ENCODE data around the gene ESM1. TPM values are rescaled to one million over a fixed set of nuclear protein-coding genes. Genes with fewer than 3 reads are reported as not detected.

Gene ESM1
- total and polyA plus RNA-seq, 2 donors (not counting 3 experiments of a cell fraction or from before 2014, with no cell fraction given): 214 to 577 TPM

GRCh38 chr5:54969242-54969641 lies 16.2 kb downstream of the ESM1 start:
- ChIA-PET POLR2A (no interaction called here), CTCF (interaction anchor here (1.2 to 6.1 kb wide), 5 partner anchors 9 to 177 kb away, joined by 4 to 39 read pairs (median 20); no protein-coding TSS in a partner anchor)
- Histone ChIP-seq H3K4me2 (ENCODE audit: insufficient read depth, low read length) (no peak overlapping the region), H3K4me1 (ENCODE audit: control insufficient read depth, extremely low read depth, insufficient read depth, low read length) (peaks cover 27% of the 10 kb centered on the region), H3K9me3 (replicated peaks; ENCODE audit: control insufficient read depth, insufficient read depth, low read length) (no peaks in the 10 kb centered on the region), H3K79me2 (ENCODE audit: control insufficient read depth, insufficient read depth, low read length) (no peaks in the 10 kb centered on the region), H3K4me3 (replicated peaks in 1 of 3; ENCODE audit: insufficient read depth in 1 of 3, low read depth in 1 of 3, low read length in 3 of 3) (no peak overlapping the region), H3K27me3 (ENCODE audit: control insufficient read depth in 2 of 2, insufficient read depth in 2 of 2, low read length in 2 of 2) (no peaks in the 10 kb centered on the region), H3K27ac (ENCODE audit: insufficient read depth, low read depth, low read length) (no peak overlapping the region), H2AFZ (ENCODE audit: low read depth, low read length) (no peak overlapping the region), H3K9ac (replicated peaks; ENCODE audit: extremely low read depth, insufficient read depth, low read length) (no peak overlapping the region), H4K20me1 (replicated peaks; ENCODE audit: control insufficient read depth, extremely low read depth, insufficient read depth, low read length) (no peaks in the 10 kb centered on the region), H3K9me1 (replicated peaks; ENCODE audit: control insufficient read depth, extremely low read depth, insufficient read depth, low read length) (no peaks in the 10 kb centered on the region), H3K36me3 (ENCODE audit: control insufficient read depth in 2 of 2, extremely low read depth in 1 of 2, insufficient read depth in 2 of 2, low read length in 2 of 2) (no peaks in the 10 kb centered on the region)
- no TSS peak for BruUV-seq (replicated peaks)
- intact Hi-C loops (cut with micrococcal nuclease) (no loop called here), dilution Hi-C loops (cut with MboI; ENCODE audit: extremely low pct_ligation_motif_present, low sequenced_read_pairs) (no loop called here)
- FAIRE-seq: no peak
- no peak for TF ChIP-seq POLR2AphosphoS5 (IDR thresholded peaks at IDR 0.05; ENCODE audit: insufficient read depth, low read depth, low read length)
- no peak for TF ChIP-seq EZH2 (IDR thresholded peaks at IDR 0.05; ENCODE audit: borderline replicate concordance, low read depth, low read length, severe bottlenecking)
- no peak for TF ChIP-seq FOS (IDR thresholded peaks at IDR 0.05; ENCODE audit: borderline replicate concordance, insufficient read depth, low read length)
- TF ChIP-seq JUN (IDR thresholded peaks at IDR 0.05; ENCODE audit: borderline replicate concordance, insufficient read depth, insufficient read length, low read depth): no peak
- no peak for TF ChIP-seq CTCF (IDR thresholded peaks at IDR 0.05; ENCODE audit: extremely low read depth in 1 of 2, insufficient read depth in 1 of 2, low read depth in 1 of 2, low read length in 2 of 2)
- TF ChIP-seq MAX (IDR thresholded peaks at IDR 0.05; ENCODE audit: insufficient read depth, insufficient read length): no peak
- no peak for TF ChIP-seq POLR2A (IDR thresholded peaks at IDR 0.05; ENCODE audit: low read depth, low read length)
- no peak for TF ChIP-seq GATA2 (IDR thresholded peaks at IDR 0.05; ENCODE audit: insufficient read depth, insufficient read length, low read depth, low read length)
- TF ChIP-seq MYC (IDR thresholded peaks at IDR 0.05; ENCODE audit: low read depth, low read length): no peak
- no peak for DNase-seq (ENCODE audit: low read depth, low spot score)
